WTC11 (cell line): ENCODE data around the gene RTCA.

Experiments
- CTCF ChIP-seq: fragments of 200-600 bp; IDR thresholded peaks from 2 replicates; pipeline ENCODE4 v1.8.0; 2022; ENCODE audit warnings: antibody characterized with exemption
- JUN ChIP-seq: sonication (generic); formaldehyde crosslinking; IDR thresholded peaks from 2 replicates; pipeline ENCODE4 v1.8.0; 2023; ENCODE audit warnings: mild to moderate bottlenecking, missing genetic modification reagents
- NFATC4 ChIP-seq: fragments of 250-450 bp; sonication (Bioruptor Pico); IDR thresholded peaks from 2 replicates; pipeline ENCODE4 v1.9.0; 2021; ENCODE audit warnings: mild to moderate bottlenecking
- PREB ChIP-seq: sonication (generic); formaldehyde crosslinking; IDR thresholded peaks from 2 replicates; pipeline ENCODE4 v1.8.1; 2022; ENCODE audit warnings: mild to moderate bottlenecking, missing genetic modification reagents, moderate library complexity, borderline replicate concordance
- SP1 ChIP-seq: sonication (generic); formaldehyde crosslinking; conservative IDR thresholded peaks from 2 replicates; pipeline ENCODE4 v1.8.1; 2022; ENCODE audit warnings: missing genetic modification reagents
- ZNF263 ChIP-seq: sonication (generic); formaldehyde crosslinking; IDR thresholded peaks from 2 replicates; pipeline ENCODE4 v1.8.1; 2022; ENCODE audit warnings: low read depth, mild to moderate bottlenecking, moderate library complexity, missing genetic modification reagents
- TF ChIP-seq, protein P1 (sequence below): sonication (generic); formaldehyde crosslinking; IDR thresholded peaks from 2 replicates; pipeline ENCODE4 v1.8.0; 2022; ENCODE audit warnings: mild to moderate bottlenecking, missing genetic modification reagents
- TF ChIP-seq, protein P2 (sequence below): sonication (generic); formaldehyde crosslinking; IDR thresholded peaks from 2 replicates; pipeline ENCODE4 v1.8.1; 2023; ENCODE audit warnings: mild to moderate bottlenecking, missing genetic modification reagents, moderate library complexity
- TF ChIP-seq, protein P3 (sequence below): sonication (generic); formaldehyde crosslinking; IDR thresholded peaks from 2 replicates; pipeline ENCODE4 v1.8.0; 2022; ENCODE audit warnings: mild to moderate bottlenecking, missing genetic modification reagents
- TF ChIP-seq, protein P4 (sequence below): sonication (generic); formaldehyde crosslinking; IDR thresholded peaks from 2 replicates; pipeline ENCODE4 v1.8.1; 2023; ENCODE audit warnings: mild to moderate bottlenecking, missing genetic modification reagents

- no peak for TF ChIP-seq CTCF
- TF ChIP-seq, protein P1, sequence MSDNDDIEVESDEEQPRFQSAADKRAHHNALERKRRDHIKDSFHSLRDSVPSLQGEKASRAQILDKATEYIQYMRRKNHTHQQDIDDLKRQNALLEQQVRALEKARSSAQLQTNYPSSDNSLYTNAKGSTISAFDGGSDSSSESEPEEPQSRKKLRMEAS (CRISPR knock-in tag), result no peak
- TF ChIP-seq PREB, result no peak
- no peak for TF ChIP-seq NFATC4 (CRISPR knock-in tag)
- TF ChIP-seq, protein P2, sequence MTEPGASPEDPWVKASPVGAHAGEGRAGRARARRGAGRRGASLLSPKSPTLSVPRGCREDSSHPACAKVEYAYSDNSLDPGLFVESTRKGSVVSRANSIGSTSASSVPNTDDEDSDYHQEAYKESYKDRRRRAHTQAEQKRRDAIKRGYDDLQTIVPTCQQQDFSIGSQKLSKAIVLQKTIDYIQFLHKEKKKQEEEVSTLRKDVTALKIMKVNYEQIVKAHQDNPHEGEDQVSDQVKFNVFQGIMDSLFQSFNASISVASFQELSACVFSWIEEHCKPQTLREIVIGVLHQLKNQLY (CRISPR knock-in tag), result no peak
- TF ChIP-seq, protein P3, sequence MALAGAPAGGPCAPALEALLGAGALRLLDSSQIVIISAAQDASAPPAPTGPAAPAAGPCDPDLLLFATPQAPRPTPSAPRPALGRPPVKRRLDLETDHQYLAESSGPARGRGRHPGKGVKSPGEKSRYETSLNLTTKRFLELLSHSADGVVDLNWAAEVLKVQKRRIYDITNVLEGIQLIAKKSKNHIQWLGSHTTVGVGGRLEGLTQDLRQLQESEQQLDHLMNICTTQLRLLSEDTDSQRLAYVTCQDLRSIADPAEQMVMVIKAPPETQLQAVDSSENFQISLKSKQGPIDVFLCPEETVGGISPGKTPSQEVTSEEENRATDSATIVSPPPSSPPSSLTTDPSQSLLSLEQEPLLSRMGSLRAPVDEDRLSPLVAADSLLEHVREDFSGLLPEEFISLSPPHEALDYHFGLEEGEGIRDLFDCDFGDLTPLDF, result no peak
- TF ChIP-seq SP1 (CRISPR knock-in tag), result no peak
- TF ChIP-seq JUN (CRISPR knock-in tag), result no peak
- no peak for TF ChIP-seq ZNF263 (CRISPR knock-in tag)
- TF ChIP-seq, protein P4, sequence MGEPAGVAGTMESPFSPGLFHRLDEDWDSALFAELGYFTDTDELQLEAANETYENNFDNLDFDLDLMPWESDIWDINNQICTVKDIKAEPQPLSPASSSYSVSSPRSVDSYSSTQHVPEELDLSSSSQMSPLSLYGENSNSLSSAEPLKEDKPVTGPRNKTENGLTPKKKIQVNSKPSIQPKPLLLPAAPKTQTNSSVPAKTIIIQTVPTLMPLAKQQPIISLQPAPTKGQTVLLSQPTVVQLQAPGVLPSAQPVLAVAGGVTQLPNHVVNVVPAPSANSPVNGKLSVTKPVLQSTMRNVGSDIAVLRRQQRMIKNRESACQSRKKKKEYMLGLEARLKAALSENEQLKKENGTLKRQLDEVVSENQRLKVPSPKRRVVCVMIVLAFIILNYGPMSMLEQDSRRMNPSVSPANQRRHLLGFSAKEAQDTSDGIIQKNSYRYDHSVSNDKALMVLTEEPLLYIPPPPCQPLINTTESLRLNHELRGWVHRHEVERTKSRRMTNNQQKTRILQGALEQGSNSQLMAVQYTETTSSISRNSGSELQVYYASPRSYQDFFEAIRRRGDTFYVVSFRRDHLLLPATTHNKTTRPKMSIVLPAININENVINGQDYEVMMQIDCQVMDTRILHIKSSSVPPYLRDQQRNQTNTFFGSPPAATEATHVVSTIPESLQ (CRISPR knock-in tag), result no peak
Measured at GRCh38 chr1:100279358-100279923, 13.4 kb downstream of the RTCA start.
